GM12865 (cell line): ENCODE data around the gene GRP.

Experiments used
- DNase-seq: peaks from one replicate; pipeline ENCODE4 v3.0.0; 2010; ENCODE audit warnings: low read depth
- H3K4me3 ChIP-seq: 2 replicates; pipeline ENCODE4 v1.5.1; 2011; ENCODE audit warnings: mild to moderate bottlenecking, low read depth, low read length, control low read depth
- CTCF ChIP-seq: IDR thresholded peaks from 2 replicates; pipeline ENCODE4 v1.5.1; 2011; ENCODE audit warnings: low read length, control low read depth, low read depth, inconsistent platforms; ENCODE audit not compliant: insufficient read depth; ENCODE audit errors: missing control alignments

The GRP gene

GRCh38 chr18:59278793-59279192, 58.8 kb downstream of the GRP start:
- TF ChIP-seq CTCF = no peak
- no peak for DNase-seq
- H3K4me3 ChIP-seq = no peak overlapping the region

- TF ChIP-seq CTCF = no peak
- no peak overlapping the region for H3K4me3 ChIP-seq
- DNase-seq = no peak
These were observed 59.2 kb downstream of the GRP start for GRCh38 chr18:59279193-59279592.

- no peak for DNase-seq
- no peak for TF ChIP-seq CTCF
- H3K4me3 ChIP-seq = no peak overlapping the region
These were observed 59.8 kb downstream of the GRP start for GRCh38 chr18:59279722-59280121.
